SK-N-SH (cell line): ENCODE measurements around the gene TEX19.

ENCODE experiments used
- ELF1 ChIP-seq: IDR thresholded peaks from 2 replicates; pipeline ENCODE4 v1.4.0; 2012
- MXI1 ChIP-seq: IDR thresholded peaks from 2 replicates; pipeline ENCODE4 v1.6.1; 2012; ENCODE audit warnings: mild to moderate bottlenecking, low read depth, low read length, improper control_type of control experiment
- RCOR1 ChIP-seq: fragments of 150-350 bp; IDR thresholded peaks from 2 replicates; pipeline ENCODE4 v1.6.1; 2017; ENCODE audit warnings: antibody characterized with exemption, low read length
- SIN3A ChIP-seq: IDR thresholded peaks from 2 replicates; pipeline ENCODE4 v1.6.1; 2012; ENCODE audit warnings: low read depth, mild to moderate bottlenecking, low read length, moderate library complexity, borderline replicate concordance

- TF ChIP-seq SIN3A (no peak), ELF1 (no peak), RCOR1 (no peak), MXI1 (no peak)
Observed at GRCh38 chr17:82320140-82320840, 38.8 kb upstream of the TEX19 start.
